T-helper 17 cell (primary cell): Measurements from ENCODE around the gene DOK5. TPM values are rescaled to one million over a fixed set of nuclear protein-coding genes. Genes with fewer than 3 reads are reported as not detected.

Source experiments
- ATAC-seq: fragments of 150-1000 bp; cut with Tn5 transposase; 2 replicates; pipeline ENCODE4 v1.10.0; 2021; ENCODE audit warnings: mild to moderate bottlenecking, moderate library complexity
- DNase-seq, 3 donors: peaks; one replicate each; pipeline versions ENCODE4 v3.0.0 to v3.0.0-alpha.2; 2020 to 2021
- H3K9me3 ChIP-seq: one replicate; pipeline ENCODE4 v1.7.0; 2013; ENCODE audit warnings: low read length, mild to moderate bottlenecking; ENCODE audit not compliant: control insufficient read depth, poor library complexity, severe bottlenecking
- H3K27ac Mint-ChIP-seq: one replicate; pipeline ENCODE4 v1.8.0; 2022; ENCODE audit warnings: mild to moderate bottlenecking, moderate library complexity, mixed read lengths
- H3K27me3 Mint-ChIP-seq: one replicate; pipeline ENCODE4 v1.8.0; 2022; ENCODE audit warnings: mixed read lengths
- H3K36me3 Mint-ChIP-seq: one replicate; pipeline ENCODE4 v1.8.0; 2022; ENCODE audit warnings: low read depth, mixed read lengths
- H3K4me1 Mint-ChIP-seq: one replicate; pipeline ENCODE4 v1.8.0; 2022; ENCODE audit warnings: mild to moderate bottlenecking, mixed read lengths
- H3K4me3 Mint-ChIP-seq: one replicate; pipeline ENCODE4 v1.8.0; 2022; ENCODE audit warnings: mild to moderate bottlenecking, moderate library complexity, mixed read lengths
- total RNA-seq, 4 donors: library from RNA in 2 of 4; stranded (reverse) in 2 of 4; gene quantifications; one replicate each; pipeline ENCODE4 v1.2.3 and lab custom pipeline; 2022 to 2026

DOK5 gene
- total RNA-seq, 2 donors from 2014 or later: not detected

DNA sequence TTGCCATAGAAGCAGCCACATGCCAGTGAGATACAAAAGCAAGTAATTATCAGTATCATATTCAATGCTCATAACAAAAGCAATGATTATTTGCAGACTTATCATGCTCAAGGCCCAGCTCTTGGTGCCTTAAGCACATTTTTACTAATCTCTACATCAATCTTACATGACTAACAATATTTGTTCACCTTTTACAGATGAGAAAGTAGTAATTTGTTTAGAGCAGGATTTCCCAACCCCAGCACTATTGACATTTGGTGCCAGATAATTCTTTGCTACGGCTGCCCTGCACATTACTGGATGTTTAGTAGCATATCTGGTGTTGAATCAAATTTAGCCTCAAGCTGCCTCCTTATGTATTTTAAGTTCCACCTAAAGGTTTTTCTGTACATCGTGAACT, 19.0 kb upstream of the DOK5 start:
- DNase-seq (no peak), ATAC-seq (no peak)
- H3K4me1 Mint-ChIP-seq: no peaks in the 10 kb centered on the region

GRCh38 chr20:54456961-54457360, 18.4 kb upstream of the DOK5 start:
- ATAC-seq (no peak), DNase-seq (no peak)
- no peaks in the 10 kb centered on the region for H3K9me3 ChIP-seq
- H3K36me3 Mint-ChIP-seq: no peaks in the 10 kb centered on the region
- H3K4me3 Mint-ChIP-seq: no peak overlapping the region
- H3K27me3 Mint-ChIP-seq: no peaks in the 10 kb centered on the region
- H3K27ac Mint-ChIP-seq: no peak overlapping the region
- H3K4me1 Mint-ChIP-seq: no peaks in the 10 kb centered on the region

More for the DNA sequence above, 19.0 kb upstream of the DOK5 start:
- no peaks in the 10 kb centered on the region for H3K9me3 ChIP-seq
- Mint-ChIP-seq H3K36me3 (no peaks in the 10 kb centered on the region), H3K4me3 (no peak overlapping the region), H3K27ac (no peak overlapping the region), H3K27me3 (no peaks in the 10 kb centered on the region)

GRCh38 chr20:54458219-54458618, 17.2 kb upstream of the DOK5 start:
- Mint-ChIP-seq H3K4me3 (no peak overlapping the region), H3K36me3 (no peaks in the 10 kb centered on the region), H3K27ac (no peak overlapping the region), H3K4me1 (no peaks in the 10 kb centered on the region), H3K27me3 (no peaks in the 10 kb centered on the region)
- DNase-seq: no peak
- H3K9me3 ChIP-seq: no peaks in the 10 kb centered on the region
- ATAC-seq: no peak

GRCh38 chr20:54459279-54459678, 16.1 kb upstream of the DOK5 start:
- H3K4me1 Mint-ChIP-seq: no peaks in the 10 kb centered on the region
- H3K9me3 ChIP-seq: no peaks in the 10 kb centered on the region
- no peaks in the 10 kb centered on the region for H3K27me3 Mint-ChIP-seq
- DNase-seq: no peak
- ATAC-seq: no peak
- no peak overlapping the region for H3K27ac Mint-ChIP-seq
- no peaks in the 10 kb centered on the region for H3K36me3 Mint-ChIP-seq
- no peak overlapping the region for H3K4me3 Mint-ChIP-seq

- H3K4me3 Mint-ChIP-seq: no peak overlapping the region
- no peaks in the 10 kb centered on the region for H3K4me1 Mint-ChIP-seq
- H3K27ac Mint-ChIP-seq: no peak overlapping the region
- no peak for DNase-seq
- H3K27me3 Mint-ChIP-seq: no peaks in the 10 kb centered on the region
- ATAC-seq: no peak
- no peaks in the 10 kb centered on the region for H3K36me3 Mint-ChIP-seq
- H3K9me3 ChIP-seq: no peaks in the 10 kb centered on the region
Observed at GRCh38 chr20:54464003-54464402, 11.4 kb upstream of the DOK5 start.

- Mint-ChIP-seq H3K4me3 (no peak overlapping the region), H3K4me1 (no peaks in the 10 kb centered on the region), H3K27ac (no peak overlapping the region), H3K27me3 (no peaks in the 10 kb centered on the region), H3K36me3 (no peaks in the 10 kb centered on the region)
- H3K9me3 ChIP-seq: no peaks in the 10 kb centered on the region
- DNase-seq: no peak
- ATAC-seq: no peak
Observed at GRCh38 chr20:54466127-54466526, 9.3 kb upstream of the DOK5 start.

GRCh38 chr20:54467622-54468021, 7.8 kb upstream of the DOK5 start:
- ATAC-seq: no peak
- H3K27me3 Mint-ChIP-seq: no peaks in the 10 kb centered on the region
- H3K27ac Mint-ChIP-seq: no peak overlapping the region
- no peak overlapping the region for H3K4me3 Mint-ChIP-seq
- no peak for DNase-seq
- H3K4me1 Mint-ChIP-seq: no peaks in the 10 kb centered on the region
- H3K36me3 Mint-ChIP-seq: no peaks in the 10 kb centered on the region
- H3K9me3 ChIP-seq: no peaks in the 10 kb centered on the region

DNA sequence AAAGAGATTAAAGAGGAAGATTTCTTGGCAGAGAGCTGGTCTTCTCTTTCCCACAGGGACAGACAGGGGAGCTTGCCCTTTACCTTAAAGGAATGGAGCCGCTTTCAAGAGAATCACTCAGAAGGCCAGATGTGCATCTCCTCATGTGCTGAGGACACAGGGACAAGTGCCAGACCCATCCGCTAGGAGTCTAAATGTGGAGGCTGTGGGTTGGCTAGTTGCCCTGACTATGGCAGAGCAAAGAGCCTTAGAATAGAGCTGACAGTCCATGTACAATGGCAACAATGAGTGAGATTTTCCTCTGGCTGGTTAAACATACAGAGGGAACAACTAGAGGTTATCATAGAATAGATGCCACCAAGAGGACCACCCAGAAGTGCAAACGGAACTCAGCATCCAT, 7.3 kb upstream of the DOK5 start:
- no peak overlapping the region for H3K27ac Mint-ChIP-seq
- no peaks in the 10 kb centered on the region for H3K9me3 ChIP-seq
- H3K4me3 Mint-ChIP-seq: no peak overlapping the region
- no peaks in the 10 kb centered on the region for H3K27me3 Mint-ChIP-seq
- no peaks in the 10 kb centered on the region for H3K4me1 Mint-ChIP-seq
- DNase-seq (no peak), ATAC-seq (no peak)
- H3K36me3 Mint-ChIP-seq: no peaks in the 10 kb centered on the region

- H3K27me3 Mint-ChIP-seq: peaks cover 11% of the 10 kb centered on the region
- no peak for DNase-seq
- H3K27ac Mint-ChIP-seq: no peak overlapping the region
- no peaks in the 10 kb centered on the region for H3K9me3 ChIP-seq
- H3K36me3 Mint-ChIP-seq: peaks cover 2% of the 10 kb centered on the region
- ATAC-seq: no peak
- no peaks in the 10 kb centered on the region for H3K4me1 Mint-ChIP-seq
- H3K4me3 Mint-ChIP-seq: no peak overlapping the region
Observed at GRCh38 chr20:54469293-54469692, 6.1 kb upstream of the DOK5 start.

DNA sequence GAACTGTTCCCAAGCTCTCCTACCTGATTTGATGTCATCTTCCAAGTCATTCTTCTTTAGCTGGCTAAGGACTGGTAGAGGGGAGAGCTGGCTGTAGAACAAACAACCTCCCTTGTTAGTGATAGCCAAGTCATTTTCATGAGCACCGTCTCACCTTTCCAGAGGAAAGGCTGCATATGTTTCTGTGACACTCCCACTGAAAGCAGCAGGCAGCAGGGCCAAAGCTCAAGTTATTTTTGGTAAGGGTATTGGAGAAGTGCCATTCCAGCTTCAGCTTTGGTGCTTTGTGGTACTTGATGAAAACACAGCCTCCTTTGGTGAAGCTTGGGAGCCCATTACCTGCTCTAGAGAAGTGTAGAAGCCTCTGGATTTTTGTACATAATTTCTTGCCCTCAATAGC, 5.4 kb upstream of the DOK5 start:
- H3K9me3 ChIP-seq: no peaks in the 10 kb centered on the region
- ATAC-seq (no peak), DNase-seq (no peak)
- Mint-ChIP-seq H3K27me3 (peaks cover 18% of the 10 kb centered on the region), H3K4me1 (no peaks in the 10 kb centered on the region), H3K27ac (no peak overlapping the region), H3K36me3 (peaks cover 2% of the 10 kb centered on the region), H3K4me3 (no peak overlapping the region)

DNA sequence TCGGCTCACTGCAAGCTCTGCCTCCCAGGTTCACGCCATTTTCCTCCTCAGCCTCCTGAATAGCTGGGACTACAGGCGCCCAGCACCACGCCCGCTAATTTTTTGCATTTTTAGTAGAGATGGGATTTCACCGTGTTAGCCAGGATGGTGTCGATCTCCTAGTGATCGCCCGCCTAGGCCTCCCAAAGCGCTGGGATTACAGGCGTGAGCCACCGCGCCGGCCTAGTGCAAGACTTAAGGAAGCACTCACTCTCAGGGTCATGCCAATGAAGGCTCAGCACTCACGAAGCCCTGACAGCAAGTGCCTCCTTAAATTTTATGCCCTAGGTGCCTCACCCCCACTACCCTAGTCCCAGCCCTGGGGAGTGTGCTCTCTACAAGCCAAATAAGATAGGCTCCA, 4.7 kb upstream of the DOK5 start:
- ATAC-seq (no peak), DNase-seq (no peak)
- no peaks in the 10 kb centered on the region for H3K9me3 ChIP-seq
- H3K4me1 Mint-ChIP-seq: no peaks in the 10 kb centered on the region
- peaks cover 2% of the 10 kb centered on the region for H3K36me3 Mint-ChIP-seq
- no peak overlapping the region for H3K4me3 Mint-ChIP-seq
- no peak overlapping the region for H3K27ac Mint-ChIP-seq
- peaks cover 18% of the 10 kb centered on the region for H3K27me3 Mint-ChIP-seq

DNA sequence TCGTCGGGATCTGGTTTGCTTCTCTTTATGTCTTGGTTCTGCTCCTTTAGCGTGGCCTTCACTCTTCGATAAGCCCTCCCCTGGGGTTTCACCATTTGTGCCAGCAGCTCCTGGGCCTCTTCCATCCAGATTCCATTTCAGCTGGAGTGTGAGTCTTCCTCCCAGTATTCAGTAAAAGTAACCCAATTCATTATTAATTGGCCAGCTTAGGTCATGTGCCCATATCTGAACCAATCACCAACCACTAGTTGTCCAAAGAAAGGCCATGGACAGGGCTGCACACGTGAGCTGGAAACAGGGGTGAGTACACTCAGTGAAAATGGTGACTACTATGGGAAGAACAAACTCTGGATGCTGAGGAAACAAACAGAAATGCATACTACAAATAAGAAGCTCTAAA, 2.8 kb upstream of the DOK5 start:
- no peak overlapping the region for H3K27ac Mint-ChIP-seq
- H3K4me1 Mint-ChIP-seq: no peaks in the 10 kb centered on the region
- H3K36me3 Mint-ChIP-seq: peaks cover 2% of the 10 kb centered on the region
- ATAC-seq (no peak), DNase-seq (no peak)
- H3K4me3 Mint-ChIP-seq: no peak overlapping the region
- H3K27me3 Mint-ChIP-seq: peaks cover 37% of the 10 kb centered on the region
- no peaks in the 10 kb centered on the region for H3K9me3 ChIP-seq

DNA sequence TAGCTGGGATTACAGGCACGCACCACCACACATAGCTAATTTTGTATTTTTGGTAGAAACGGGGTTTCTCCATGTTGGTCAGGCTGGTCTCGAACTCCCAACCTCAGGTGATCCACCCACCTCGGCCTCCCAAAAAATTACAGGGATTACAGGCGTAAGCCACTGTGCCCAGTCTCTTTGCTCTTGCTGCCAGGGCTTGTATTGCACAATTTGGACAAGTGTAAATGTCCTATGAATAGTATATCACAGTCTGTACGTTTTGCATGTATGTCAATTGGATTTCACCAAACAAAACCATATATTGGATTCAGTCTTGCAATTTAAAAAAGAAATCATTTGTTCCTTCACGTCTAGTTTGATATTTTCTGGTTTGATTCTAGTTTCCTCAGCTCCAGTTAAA, 2.1 kb upstream of the DOK5 start:
- DNase-seq (no peak), ATAC-seq (no peak)
- Mint-ChIP-seq H3K27ac (no peak overlapping the region), H3K4me3 (no peak overlapping the region), H3K27me3 (peaks cover 40% of the 10 kb centered on the region), H3K36me3 (peaks cover 2% of the 10 kb centered on the region), H3K4me1 (no peaks in the 10 kb centered on the region)
- no peaks in the 10 kb centered on the region for H3K9me3 ChIP-seq

DNA sequence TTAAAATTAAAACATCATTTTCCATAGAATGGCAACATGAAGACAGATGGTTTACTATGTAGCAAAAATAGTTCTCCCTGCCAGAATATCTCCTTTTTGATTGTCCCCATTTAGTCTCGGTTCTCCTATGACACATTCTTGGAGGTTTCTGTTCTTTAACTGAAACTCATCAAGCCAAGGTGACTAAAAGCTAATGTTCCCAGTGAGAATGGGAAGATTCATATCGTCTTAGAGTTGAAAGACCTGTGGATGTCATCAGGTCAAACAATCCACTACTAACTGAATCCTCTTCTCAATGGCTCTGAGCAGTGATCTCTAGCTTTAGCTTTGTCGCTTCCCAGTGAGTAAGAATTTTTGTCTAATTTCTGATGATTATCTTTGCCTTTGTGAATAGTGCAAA, 1.3 kb upstream of the DOK5 start:
- H3K9me3 ChIP-seq: no peaks in the 10 kb centered on the region
- ATAC-seq: no peak
- Mint-ChIP-seq H3K36me3 (peaks cover 2% of the 10 kb centered on the region), H3K27ac (no peak overlapping the region), H3K4me1 (no peaks in the 10 kb centered on the region), H3K4me3 (no peak overlapping the region), H3K27me3 (peaks cover 40% of the 10 kb centered on the region)
- no peak for DNase-seq

- no peaks in the 10 kb centered on the region for H3K9me3 ChIP-seq
- peaks cover 48% of the 10 kb centered on the region for H3K27me3 Mint-ChIP-seq
- no peak overlapping the region for H3K27ac Mint-ChIP-seq
- H3K36me3 Mint-ChIP-seq: peaks cover 3% of the 10 kb centered on the region
- ATAC-seq (no peak), DNase-seq (no peak)
- H3K4me1 Mint-ChIP-seq: no peaks in the 10 kb centered on the region
- H3K4me3 Mint-ChIP-seq: no peak overlapping the region
Observed at GRCh38 chr20:54474866-54475265, 527 bp upstream of the DOK5 start.
